K562 (cell line): Measurements from ENCODE around the gene SORT1. TPM values are rescaled to one million over a fixed set of nuclear protein-coding genes. Genes with fewer than 3 reads are reported as not detected.

Experiments used
- ATAC-seq: fragments of 200-7000 bp; cut with Tn5 transposase; 3 replicates; pipeline ENCODE4 v1.9.1; 2020; ENCODE audit warnings: moderate library complexity
- BruUV-seq: library from RNA; stranded (reverse); fragments of 400-500 nt; replicated peaks from 2 replicates; lab custom pipeline; 2021; lab: Mats Ljungman, UMichigan
- CTCF ChIA-PET: fragments of 300-600 bp; formaldehyde crosslinking; extraction: SDS; loops from one replicate; lab custom pipeline; 2021; ENCODE audit warnings: low intra/inter-chr PET ratio; lab: Yijun Ruan, JAX
- POLR2A ChIA-PET: fragments of 300-600, 350-650 bp; sonication (Branson Sonifier 250); formaldehyde crosslinking; extraction: SDS; loops from one replicate; lab custom pipeline; 2021; ENCODE audit warnings: antibody characterized with exemption, inconsistent platforms; lab: Yijun Ruan, JAX
- DNase-seq, 4 experiments: peaks; one replicate each; pipeline versions ENCODE4 v3.0.0 to v3.0.0-alpha.2; 2011 to 2018; ENCODE audit warnings: low spot score in 3 of 4, mixed read lengths in 3 of 4; ENCODE audit errors: extremely low read depth in 1 of 4
- FAIRE-seq: peaks from 2 replicates; lab custom pipeline; 2011; peaks lifted over from hg19 to GRCh38; lab: Jason Lieb, UNC
- H2AFZ ChIP-seq: 2 replicates; pipeline ENCODE4 v1.6.0; 2011; ENCODE audit warnings: low read depth, low read length, control low read depth, inconsistent platforms
- H3K27ac ChIP-seq: fragments of 200-600 bp; 3 replicates; pipeline ENCODE4 v1.8.0; 2011; ENCODE audit warnings: low read depth, mild to moderate bottlenecking, control low read depth, inconsistent platforms, low read length, moderate library complexity, mixed read lengths; ENCODE audit errors: extremely low read depth
- H3K27me3 ChIP-seq, 2 experiments: fragments of 300-600 bp in 1 of 2; 2 replicates in 1 of 2; 3 replicates in 1 of 2; pipeline versions ENCODE4 v1.6.0 to v1.8.0; 2011; ENCODE audit warnings: inconsistent platforms in 2 of 2, low read length in 2 of 2, mild to moderate bottlenecking in 1 of 2, mixed read lengths in 1 of 2, moderate library complexity in 1 of 2; ENCODE audit not compliant: control insufficient read depth in 2 of 2, insufficient read depth in 2 of 2
- H3K36me3 ChIP-seq: fragments of 300-600 bp; 3 replicates; pipeline ENCODE4 v1.8.0; 2011; ENCODE audit warnings: mild to moderate bottlenecking, low read length, inconsistent platforms; ENCODE audit not compliant: control insufficient read depth, insufficient read depth
- H3K4me1 ChIP-seq, 2 experiments: fragments of 200-600 bp in 1 of 2; replicated peaks in 1 of 2; 2 replicates in 1 of 2; 3 replicates in 1 of 2; pipeline versions ENCODE4 v1.5.1 to v1.8.0; 2011; ENCODE audit warnings: inconsistent platforms in 2 of 2, low read length in 2 of 2, mild to moderate bottlenecking in 1 of 2, mixed read lengths in 1 of 2, moderate library complexity in 1 of 2; ENCODE audit not compliant: control insufficient read depth in 2 of 2, insufficient read depth in 2 of 2
- H3K4me2 ChIP-seq: 2 replicates; pipeline ENCODE4 v1.6.1; 2011; ENCODE audit warnings: low read length, control low read depth, inconsistent platforms, mixed read lengths; ENCODE audit not compliant: insufficient read depth
- H3K4me3 ChIP-seq: fragments of 200-600 bp; sonication (generic), shearing (Covaris generic); 2 replicates; pipeline ENCODE4 v1.5.1; 2016; ENCODE audit warnings: control low read depth, inconsistent platforms
- H3K79me2 ChIP-seq: fragments of 200-600 bp; 3 replicates; pipeline ENCODE4 v1.8.0; 2011; ENCODE audit warnings: low read length, inconsistent platforms; ENCODE audit not compliant: control insufficient read depth, insufficient read depth
- H3K9ac ChIP-seq, 2 experiments: 2 replicates each; pipeline versions ENCODE4 v1.6.0 to v1.6.1; 2011; ENCODE audit warnings: low read depth in 2 of 2, low read length in 2 of 2, control low read depth in 1 of 2, inconsistent platforms in 1 of 2, mild to moderate bottlenecking in 1 of 2, mixed read lengths in 1 of 2; ENCODE audit not compliant: insufficient read depth in 1 of 2
- H3K9me1 ChIP-seq: one replicate; pipeline ENCODE4 v1.6.0; 2011; ENCODE audit warnings: inconsistent platforms, mild to moderate bottlenecking, low read length, moderate library complexity; ENCODE audit not compliant: control insufficient read depth, insufficient read depth
- H3K9me3 ChIP-seq: replicated peaks from 2 replicates; pipeline ENCODE4 v1.5.1; 2011; ENCODE audit warnings: low read depth, low read length, inconsistent platforms; ENCODE audit not compliant: control insufficient read depth, insufficient read depth
- H4K20me1 ChIP-seq: replicated peaks from 2 replicates; pipeline ENCODE4 v1.6.1; 2011; ENCODE audit warnings: low read length, inconsistent platforms, mixed read lengths; ENCODE audit not compliant: control insufficient read depth, insufficient read depth
- ADNP ChIP-seq: fragments of 200-800 bp; sonication (Bioruptor generic); IDR thresholded peaks from 2 replicates; pipeline ENCODE4 v1.6.1; 2016; ENCODE audit warnings: missing genetic modification characterization, missing compliant biosample characterization
- ETV5 ChIP-seq: sonication (generic); formaldehyde crosslinking; IDR thresholded peaks from 2 replicates; pipeline ENCODE4 v1.4.0; 2020; ENCODE audit warnings: low read depth, mild to moderate bottlenecking, missing genetic modification reagents
- ZFP30 ChIP-seq: fragments of 250-450 bp; sonication (Bioruptor Pico); IDR thresholded peaks from 2 replicates; pipeline ENCODE4 v1.8.0; 2022; ENCODE audit warnings: moderate library complexity, mild to moderate bottlenecking, inconsistent platforms, borderline replicate concordance
- ZNF23 ChIP-seq: fragments of 250-450 bp; sonication (Bioruptor Pico); IDR thresholded peaks from 2 replicates; pipeline ENCODE4 v1.4.0; 2020; ENCODE audit warnings: mild to moderate bottlenecking
- ZNF354B ChIP-seq: fragments of 250-450 bp; sonication (Bioruptor Pico); IDR thresholded peaks from 2 replicates; pipeline ENCODE4 v1.4.0; 2020
- ZNF764 ChIP-seq: fragments of 250-450 bp; sonication (Bioruptor Pico); IDR thresholded peaks from 2 replicates; pipeline ENCODE4 v1.4.0; 2020; ENCODE audit warnings: low read depth, mild to moderate bottlenecking, moderate library complexity
- WGBS: fragments of 100-300 bp; shearing (Covaris generic); methylation state at CpG from one replicate; pipeline ENCODE4 v1.1.6; 2016; ENCODE audit warnings: low coverage, mixed read lengths; ENCODE audit not compliant: insufficient coverage; ENCODE audit errors: missing lambda C conversion rate; 5-methylcytosine and 5-hydroxymethylcytosine counted together
- in situ Hi-C: fragments of 300-500 bp; cut with MboI; formaldehyde crosslinking; loops from 4 replicates; pipeline ENCODE4 v1.15.0; 2018; ENCODE audit warnings: inconsistent platforms, mixed read lengths
- intact Hi-C: fragments of 100-400 bp; cut with micrococcal nuclease; formaldehyde crosslinking; loops from 2 replicates; pipeline ENCODE4 v1.14.2; 2022
- polyA plus RNA-seq, 8 experiments: library from polyadenylated mRNA; depleted of rRNA in 4 of 8; stranded (reverse) in 5 of 8; unstranded in 3 of 8; fragments of >200 nt; fragmentation: Nextera tagmentation in 2 of 8; fragmentation: Illumina TruSeq in 1 of 8; extraction: Ambion mirVana in 2 of 8; extraction: Trizol in 1 of 8; gene quantifications; 2 replicates each; pipeline versions ENCODE4 v1.2.1 to v1.2.3, GENCODE V29; 2011 to 2014; ENCODE audit warnings: inconsistent platforms in 1 of 8, missing spikeins in 1 of 8
- total RNA-seq, 7 experiments: library from RNA; depleted of rRNA in 6 of 7; stranded (reverse); fragments of >200 nt in 6 of 7; fragmentation: Illumina TruSeq in 2 of 7; extraction: Trizol in 2 of 7; gene quantifications; 2 replicates each; pipeline versions ENCODE4 v1.2.1 to v1.2.3, GENCODE V29; 2011 to 2021; ENCODE audit warnings: low replicate concordance in 1 of 7
- TF ChIP-seq, protein P1 (sequence below): fragments of 450-650 bp; conservative IDR thresholded peaks from 2 replicates; pipeline ENCODE4 v1.6.1; 2016; ENCODE audit warnings: missing genetic modification characterization, low read depth, mild to moderate bottlenecking, control low read depth, missing compliant biosample characterization
- TF ChIP-seq, protein P2 (sequence below): sonication (generic); formaldehyde crosslinking; IDR thresholded peaks from 2 replicates; pipeline ENCODE4 v1.8.0; 2023; ENCODE audit warnings: missing genetic modification reagents, mild to moderate bottlenecking, borderline replicate concordance
- TF ChIP-seq, protein P3 (sequence below): fragments of 450-650 bp; formaldehyde crosslinking; IDR thresholded peaks from 2 replicates; pipeline ENCODE4 v1.4.0; 2022; ENCODE audit warnings: missing genetic modification characterization
- TF ChIP-seq, protein P4 (sequence below): fragments of 250-450 bp; sonication (Bioruptor Pico); IDR thresholded peaks from 2 replicates; pipeline ENCODE4 v1.8.0; 2022; ENCODE audit warnings: moderate library complexity, mild to moderate bottlenecking, inconsistent platforms

Gene SORT1
- total and polyA plus RNA-seq, 9 of the 15 experiments (the other 6 are each of a cell fraction or from before 2014, with no cell fraction given): 27.4 to 112 (median 65.0) TPM

DNA sequence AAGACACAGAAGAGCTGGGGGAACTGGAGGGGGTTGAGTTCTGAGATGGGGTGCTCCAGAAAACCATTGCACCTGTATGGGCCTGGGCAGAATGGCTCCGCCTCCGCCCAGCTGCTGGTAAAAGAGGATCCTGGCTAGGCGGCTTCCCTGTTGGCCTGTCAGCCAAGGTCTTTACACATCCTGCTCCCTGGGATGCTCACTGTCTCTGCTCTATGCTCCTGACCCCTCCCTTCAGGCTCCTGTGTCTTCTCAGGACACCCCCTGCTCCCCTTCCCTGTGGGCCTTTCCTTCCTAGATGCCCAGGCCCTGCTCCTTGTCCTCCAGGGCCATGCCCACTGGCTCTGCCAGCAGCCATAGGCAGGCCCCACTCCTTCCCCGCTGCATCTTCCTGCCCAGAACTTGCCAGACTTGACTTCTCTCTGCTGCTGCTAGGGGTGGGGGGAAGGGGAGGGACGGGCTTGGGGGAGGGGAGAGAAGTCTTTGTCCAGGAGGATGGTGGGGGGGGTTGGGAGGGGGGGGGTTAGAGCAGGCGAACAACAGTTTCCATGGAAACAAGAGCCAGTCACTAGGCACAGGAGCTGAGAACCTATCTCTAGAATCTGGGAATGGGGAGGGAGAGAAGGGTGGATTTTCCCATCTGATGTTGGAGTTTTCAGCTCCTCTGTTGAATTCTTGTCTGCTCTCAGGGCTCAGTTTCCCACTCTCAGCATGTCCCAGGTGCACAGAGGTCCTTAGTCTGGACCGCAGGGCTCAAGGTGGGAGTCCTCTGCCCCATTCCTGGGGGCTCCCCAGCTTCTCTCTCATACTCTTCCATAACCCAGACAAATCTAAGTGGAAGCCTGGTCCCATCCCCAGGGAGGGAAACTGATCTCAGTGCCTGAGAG is 137.8 kb downstream of the SORT1 start:
- ATAC-seq: no peak
- H3K79me2 ChIP-seq: peaks cover 15% of the 10 kb centered on the region
- H3K4me3 ChIP-seq: no peak overlapping the region
- peaks cover 15 to 58% of the 10 kb centered on the region in 2 experiments for H3K4me1 ChIP-seq
- intact Hi-C loops: loop anchor here (10.0 kb wide), 1 partner anchor 145 kb away; the partner anchor contains the start of gene ELAPOR1
- H3K4me2 ChIP-seq: no peak overlapping the region
- peaks cover 4% of the 10 kb centered on the region for H3K9me1 ChIP-seq
- no TSS peak for BruUV-seq
- POLR2A ChIA-PET: interaction anchor here (0.6 to 0.7 kb wide), 2 partner anchors 17 to 22 kb away, joined by 3 read pairs; no protein-coding TSS in a partner anchor
- CTCF ChIA-PET: no interaction called here
- WGBS: 93% methylated on average over 5 of the region's 7 CpGs
- in situ Hi-C loops: loop anchor here (5.0 kb wide), 2 partner anchors 142 to 272 kb away; no protein-coding TSS in a partner anchor
- H2AFZ ChIP-seq: no peak overlapping the region
- FAIRE-seq: no peak
- H3K27ac ChIP-seq: no peak overlapping the region
- no peaks in the 10 kb centered on the region for H3K27me3 ChIP-seq
- H4K20me1 ChIP-seq: no peaks in the 10 kb centered on the region
- no peaks in the 10 kb centered on the region for H3K9me3 ChIP-seq
- peak overlapping the region in 1 of 2 experiments; percentile 62; a peak in 1 of 4 replicates for H3K9ac ChIP-seq
- H3K36me3 ChIP-seq: peaks cover 29% of the 10 kb centered on the region; the same call in 2 of the 3 replicates
- DNase-seq: no peak
- TF ChIP-seq ZNF23 (CRISPR knock-in tag): no peak
- no peak for TF ChIP-seq ETV5 (CRISPR knock-in tag)
- no peak for TF ChIP-seq ZNF354B (CRISPR knock-in tag)
- TF ChIP-seq, protein P1, sequence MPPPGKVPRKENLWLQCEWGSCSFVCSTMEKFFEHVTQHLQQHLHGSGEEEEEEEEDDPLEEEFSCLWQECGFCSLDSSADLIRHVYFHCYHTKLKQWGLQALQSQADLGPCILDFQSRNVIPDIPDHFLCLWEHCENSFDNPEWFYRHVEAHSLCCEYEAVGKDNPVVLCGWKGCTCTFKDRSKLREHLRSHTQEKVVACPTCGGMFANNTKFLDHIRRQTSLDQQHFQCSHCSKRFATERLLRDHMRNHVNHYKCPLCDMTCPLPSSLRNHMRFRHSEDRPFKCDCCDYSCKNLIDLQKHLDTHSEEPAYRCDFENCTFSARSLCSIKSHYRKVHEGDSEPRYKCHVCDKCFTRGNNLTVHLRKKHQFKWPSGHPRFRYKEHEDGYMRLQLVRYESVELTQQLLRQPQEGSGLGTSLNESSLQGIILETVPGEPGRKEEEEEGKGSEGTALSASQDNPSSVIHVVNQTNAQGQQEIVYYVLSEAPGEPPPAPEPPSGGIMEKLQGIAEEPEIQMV: no peak
- TF ChIP-seq, protein P2, sequence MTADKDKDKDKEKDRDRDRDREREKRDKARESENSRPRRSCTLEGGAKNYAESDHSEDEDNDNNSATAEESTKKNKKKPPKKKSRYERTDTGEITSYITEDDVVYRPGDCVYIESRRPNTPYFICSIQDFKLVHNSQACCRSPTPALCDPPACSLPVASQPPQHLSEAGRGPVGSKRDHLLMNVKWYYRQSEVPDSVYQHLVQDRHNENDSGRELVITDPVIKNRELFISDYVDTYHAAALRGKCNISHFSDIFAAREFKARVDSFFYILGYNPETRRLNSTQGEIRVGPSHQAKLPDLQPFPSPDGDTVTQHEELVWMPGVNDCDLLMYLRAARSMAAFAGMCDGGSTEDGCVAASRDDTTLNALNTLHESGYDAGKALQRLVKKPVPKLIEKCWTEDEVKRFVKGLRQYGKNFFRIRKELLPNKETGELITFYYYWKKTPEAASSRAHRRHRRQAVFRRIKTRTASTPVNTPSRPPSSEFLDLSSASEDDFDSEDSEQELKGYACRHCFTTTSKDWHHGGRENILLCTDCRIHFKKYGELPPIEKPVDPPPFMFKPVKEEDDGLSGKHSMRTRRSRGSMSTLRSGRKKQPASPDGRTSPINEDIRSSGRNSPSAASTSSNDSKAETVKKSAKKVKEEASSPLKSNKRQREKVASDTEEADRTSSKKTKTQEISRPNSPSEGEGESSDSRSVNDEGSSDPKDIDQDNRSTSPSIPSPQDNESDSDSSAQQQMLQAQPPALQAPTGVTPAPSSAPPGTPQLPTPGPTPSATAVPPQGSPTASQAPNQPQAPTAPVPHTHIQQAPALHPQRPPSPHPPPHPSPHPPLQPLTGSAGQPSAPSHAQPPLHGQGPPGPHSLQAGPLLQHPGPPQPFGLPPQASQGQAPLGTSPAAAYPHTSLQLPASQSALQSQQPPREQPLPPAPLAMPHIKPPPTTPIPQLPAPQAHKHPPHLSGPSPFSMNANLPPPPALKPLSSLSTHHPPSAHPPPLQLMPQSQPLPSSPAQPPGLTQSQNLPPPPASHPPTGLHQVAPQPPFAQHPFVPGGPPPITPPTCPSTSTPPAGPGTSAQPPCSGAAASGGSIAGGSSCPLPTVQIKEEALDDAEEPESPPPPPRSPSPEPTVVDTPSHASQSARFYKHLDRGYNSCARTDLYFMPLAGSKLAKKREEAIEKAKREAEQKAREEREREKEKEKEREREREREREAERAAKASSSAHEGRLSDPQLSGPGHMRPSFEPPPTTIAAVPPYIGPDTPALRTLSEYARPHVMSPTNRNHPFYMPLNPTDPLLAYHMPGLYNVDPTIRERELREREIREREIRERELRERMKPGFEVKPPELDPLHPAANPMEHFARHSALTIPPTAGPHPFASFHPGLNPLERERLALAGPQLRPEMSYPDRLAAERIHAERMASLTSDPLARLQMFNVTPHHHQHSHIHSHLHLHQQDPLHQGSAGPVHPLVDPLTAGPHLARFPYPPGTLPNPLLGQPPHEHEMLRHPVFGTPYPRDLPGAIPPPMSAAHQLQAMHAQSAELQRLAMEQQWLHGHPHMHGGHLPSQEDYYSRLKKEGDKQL: no peak
- no peak for TF ChIP-seq ZFP30 (CRISPR knock-in tag)
- TF ChIP-seq, protein P3, sequence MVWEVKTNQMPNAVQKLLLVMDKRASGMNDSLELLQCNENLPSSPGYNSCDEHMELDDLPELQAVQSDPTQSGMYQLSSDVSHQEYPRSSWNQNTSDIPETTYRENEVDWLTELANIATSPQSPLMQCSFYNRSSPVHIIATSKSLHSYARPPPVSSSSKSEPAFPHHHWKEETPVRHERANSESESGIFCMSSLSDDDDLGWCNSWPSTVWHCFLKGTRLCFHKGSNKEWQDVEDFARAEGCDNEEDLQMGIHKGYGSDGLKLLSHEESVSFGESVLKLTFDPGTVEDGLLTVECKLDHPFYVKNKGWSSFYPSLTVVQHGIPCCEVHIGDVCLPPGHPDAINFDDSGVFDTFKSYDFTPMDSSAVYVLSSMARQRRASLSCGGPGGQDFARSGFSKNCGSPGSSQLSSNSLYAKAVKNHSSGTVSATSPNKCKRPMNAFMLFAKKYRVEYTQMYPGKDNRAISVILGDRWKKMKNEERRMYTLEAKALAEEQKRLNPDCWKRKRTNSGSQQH (CRISPR knock-in tag): no peak
- TF ChIP-seq, protein P4, sequence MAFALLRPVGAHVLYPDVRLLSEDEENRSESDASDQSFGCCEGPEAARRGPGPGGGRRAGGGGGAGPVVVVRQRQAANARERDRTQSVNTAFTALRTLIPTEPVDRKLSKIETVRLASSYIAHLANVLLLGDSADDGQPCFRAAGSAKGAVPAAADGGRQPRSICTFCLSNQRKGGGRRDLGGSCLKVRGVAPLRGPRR (CRISPR knock-in tag): no peak
- no peak for TF ChIP-seq ADNP
- no peak for TF ChIP-seq ZNF764 (CRISPR knock-in tag)
